GM10847 (cell line): ENCODE results near the gene CROCC2.

Experiments used
- POLR2A ChIP-seq: IDR thresholded peaks from 2 replicates; pipeline ENCODE4 v1.6.1; 2011; ENCODE audit not compliant: insufficient read length; ENCODE audit errors: extremely low read depth

Gene CROCC2

DNA sequence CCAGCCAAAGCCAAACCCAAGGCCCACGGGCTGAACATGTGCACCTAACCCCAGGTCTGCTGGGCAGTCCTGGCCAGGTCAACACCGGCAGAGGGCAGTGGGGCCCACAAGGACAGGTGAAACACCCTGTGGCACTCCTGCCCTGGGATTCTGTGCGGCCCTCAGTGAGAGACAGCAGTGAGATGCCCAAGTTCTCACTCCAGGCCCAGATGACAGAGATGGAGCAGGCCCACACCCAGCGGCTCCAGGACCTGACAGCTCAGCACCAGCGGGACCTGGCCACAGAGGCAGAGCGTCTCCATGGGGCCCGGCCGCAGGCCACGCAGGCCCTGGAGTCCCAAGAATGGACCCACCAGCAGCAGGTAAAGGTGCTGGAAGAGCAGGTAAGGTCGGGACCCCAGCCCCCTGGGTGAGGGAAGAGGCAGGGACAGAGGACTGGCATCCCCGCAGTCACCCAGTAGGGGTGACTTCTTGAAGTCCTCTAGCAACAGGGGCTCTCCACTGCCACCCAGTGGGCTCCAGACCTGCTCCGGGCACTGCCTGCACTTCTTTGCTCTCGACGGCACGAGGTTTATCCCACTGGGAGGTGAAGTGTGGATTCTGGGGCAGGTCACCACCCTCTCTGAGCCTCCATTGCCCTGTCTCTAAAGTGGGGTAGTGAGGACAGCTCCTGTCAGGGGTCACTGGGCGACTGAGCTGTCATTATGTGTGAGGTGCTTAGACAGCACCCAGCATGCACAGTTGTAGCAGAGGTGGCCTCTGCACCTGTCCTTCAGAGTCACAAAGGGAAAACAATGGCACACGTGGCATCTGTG lies 83.5 kb downstream of the CROCC2 start:
- no peak for TF ChIP-seq POLR2A

DNA sequence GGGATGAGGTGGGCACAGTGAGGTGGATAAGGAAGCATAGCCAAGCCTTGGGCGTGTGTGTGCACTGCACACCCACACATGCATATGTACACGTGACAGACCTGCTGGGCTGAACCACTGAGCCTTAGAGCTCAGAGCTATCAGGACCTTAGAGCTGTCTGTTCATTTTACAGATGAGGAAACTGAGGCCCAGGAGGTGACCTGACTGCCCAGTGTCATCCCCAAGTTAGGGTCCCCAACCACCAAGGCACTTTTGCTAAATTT lies 84.1 kb downstream of the CROCC2 start:
- TF ChIP-seq POLR2A: no peak

DNA sequence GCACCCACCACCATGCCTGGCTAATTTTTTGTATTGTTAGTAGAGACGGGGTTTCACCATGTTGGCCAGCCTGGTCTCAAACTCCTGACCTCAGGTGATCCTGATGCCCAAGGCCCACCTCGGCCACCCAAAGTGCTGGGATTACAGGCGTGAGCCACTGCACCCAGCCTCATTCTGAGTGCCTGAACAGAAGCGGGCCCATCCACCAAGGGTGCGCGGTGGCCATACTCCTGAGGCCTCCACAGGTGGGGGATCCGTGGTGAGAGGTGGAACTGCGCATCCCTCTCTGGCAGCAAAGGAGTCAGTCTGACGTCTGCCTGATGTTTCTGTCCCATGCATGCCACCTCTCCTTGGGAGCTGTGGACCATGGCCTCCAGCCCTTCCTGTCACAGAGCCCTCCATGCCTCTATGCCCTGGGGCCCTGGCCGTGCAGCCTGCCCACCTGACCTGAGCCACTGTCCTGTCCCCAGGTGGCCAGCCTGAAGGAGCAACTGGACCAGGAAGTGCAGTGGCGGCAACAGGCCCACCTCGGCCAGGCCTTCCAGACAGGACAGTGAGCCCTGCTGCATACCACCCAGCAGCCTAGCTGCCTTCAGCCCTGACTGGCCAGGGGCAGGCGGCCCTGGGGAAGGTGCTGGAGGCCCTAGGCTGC lies 84.7 kb downstream of the CROCC2 start:
- no peak for TF ChIP-seq POLR2A

DNA sequence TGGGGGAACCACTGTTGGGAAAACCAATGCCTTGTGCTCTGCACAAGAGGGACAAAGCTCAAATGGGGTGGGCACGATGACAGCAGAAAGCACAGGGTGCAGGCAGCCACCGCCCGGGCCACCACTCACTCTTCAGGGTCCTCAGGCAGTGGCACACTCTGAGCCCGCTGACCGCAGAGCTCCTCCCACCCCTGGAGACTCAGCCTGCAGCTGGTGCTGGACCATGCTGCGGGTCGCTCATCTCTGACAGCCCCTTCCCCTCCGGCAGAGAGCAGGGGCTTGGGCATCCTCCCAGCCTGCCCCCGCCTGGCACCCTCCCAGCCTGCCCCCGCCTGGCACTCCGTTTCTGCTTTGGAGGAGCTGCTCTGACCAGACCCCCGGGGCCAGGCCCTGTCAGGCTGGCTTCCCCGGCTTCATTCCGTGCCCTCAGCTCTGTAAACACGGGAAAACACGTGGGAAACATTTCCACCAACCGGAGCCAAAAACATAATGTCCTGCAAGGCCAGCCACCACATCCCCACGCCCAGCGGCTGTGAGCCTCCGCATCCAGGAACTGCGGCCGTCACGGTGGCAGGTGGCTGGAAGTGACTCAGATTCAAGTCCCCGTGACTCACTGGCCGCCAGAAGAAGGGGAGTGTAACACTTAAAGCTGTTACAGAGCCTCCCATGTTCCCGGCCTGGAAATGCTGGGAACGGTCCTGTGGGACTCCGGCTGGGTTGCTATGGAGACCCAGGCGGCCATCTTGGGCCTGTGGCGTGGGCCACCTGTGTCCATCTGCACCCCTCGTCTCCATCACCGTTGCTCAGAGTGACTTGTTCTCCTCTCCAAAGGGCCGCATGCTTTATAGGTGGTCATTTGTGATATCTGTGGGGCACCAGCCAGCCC lies 85.5 kb downstream of the CROCC2 start:
- TF ChIP-seq POLR2A: no peak

DNA sequence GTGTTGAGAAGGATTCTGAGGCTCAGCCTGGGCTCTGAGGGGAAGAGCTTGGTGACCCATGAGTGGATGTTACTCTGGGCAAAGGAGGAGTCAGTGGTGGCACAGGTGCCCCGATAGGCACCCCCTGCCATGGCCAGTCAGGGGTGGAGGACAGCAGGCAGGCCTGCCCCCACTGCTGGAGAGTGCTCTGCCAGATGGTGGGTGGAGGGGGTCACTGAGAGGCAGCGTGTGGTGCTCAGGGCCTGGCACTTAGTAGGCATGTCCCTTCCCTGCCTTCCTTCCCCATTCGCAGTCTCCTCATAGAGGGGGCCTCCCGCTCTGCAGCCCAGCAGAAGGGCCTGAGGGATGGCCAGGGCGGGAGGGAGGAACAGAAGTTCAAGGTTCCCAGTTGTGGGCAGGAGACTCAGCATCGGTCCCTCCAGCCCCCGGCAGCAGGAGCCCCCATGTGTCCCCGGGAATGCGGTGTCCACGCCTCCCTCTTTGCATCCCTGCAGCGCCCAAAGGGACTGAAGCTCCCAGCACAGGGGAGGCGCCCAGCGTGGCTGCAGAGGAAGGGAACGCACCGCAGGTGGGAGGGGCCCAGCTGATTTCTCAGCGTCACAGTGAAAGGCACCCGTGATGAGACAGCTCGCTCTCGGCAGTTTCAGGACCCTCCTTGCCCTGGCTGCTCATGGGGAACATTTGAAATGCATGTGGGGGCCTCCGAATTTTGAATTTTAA lies 86.6 kb downstream of the CROCC2 start:
- no peak for TF ChIP-seq POLR2A

DNA sequence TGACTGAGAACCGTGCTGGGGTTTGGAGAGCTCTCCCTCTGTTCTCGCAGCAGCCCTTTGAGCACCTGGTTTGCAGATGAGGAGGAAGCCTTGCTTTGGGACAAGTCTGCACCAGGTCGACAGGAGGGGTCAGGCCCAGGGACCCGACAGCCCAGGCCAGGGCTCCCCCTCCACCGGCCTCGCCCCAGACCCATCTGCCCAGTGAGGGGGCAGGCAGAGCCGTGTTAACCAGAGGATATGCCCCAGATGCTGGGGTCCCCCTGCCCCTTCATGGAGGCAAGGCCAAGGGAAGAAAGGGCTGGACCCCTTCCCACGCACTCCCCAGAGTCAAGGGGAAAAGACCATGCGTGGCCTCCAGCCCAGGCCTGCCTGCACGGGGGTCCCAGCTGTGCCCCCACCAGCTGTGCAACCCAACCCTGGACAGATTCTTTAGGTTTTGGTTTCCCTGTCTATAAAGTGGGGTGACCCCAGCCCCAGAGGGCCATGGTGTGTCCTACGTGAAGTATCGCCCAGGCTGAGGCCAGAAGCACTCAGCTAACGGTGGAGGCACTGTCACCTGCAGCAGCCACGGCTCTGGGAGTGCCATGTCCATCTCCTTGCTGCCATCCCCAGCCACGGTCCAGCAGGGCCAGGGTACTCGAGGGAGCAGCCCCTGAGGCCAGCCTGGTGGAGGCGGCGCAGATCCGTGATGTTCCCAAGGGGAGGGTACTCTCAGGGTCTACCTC lies 87.5 kb downstream of the CROCC2 start:
- no peak for TF ChIP-seq POLR2A

DNA sequence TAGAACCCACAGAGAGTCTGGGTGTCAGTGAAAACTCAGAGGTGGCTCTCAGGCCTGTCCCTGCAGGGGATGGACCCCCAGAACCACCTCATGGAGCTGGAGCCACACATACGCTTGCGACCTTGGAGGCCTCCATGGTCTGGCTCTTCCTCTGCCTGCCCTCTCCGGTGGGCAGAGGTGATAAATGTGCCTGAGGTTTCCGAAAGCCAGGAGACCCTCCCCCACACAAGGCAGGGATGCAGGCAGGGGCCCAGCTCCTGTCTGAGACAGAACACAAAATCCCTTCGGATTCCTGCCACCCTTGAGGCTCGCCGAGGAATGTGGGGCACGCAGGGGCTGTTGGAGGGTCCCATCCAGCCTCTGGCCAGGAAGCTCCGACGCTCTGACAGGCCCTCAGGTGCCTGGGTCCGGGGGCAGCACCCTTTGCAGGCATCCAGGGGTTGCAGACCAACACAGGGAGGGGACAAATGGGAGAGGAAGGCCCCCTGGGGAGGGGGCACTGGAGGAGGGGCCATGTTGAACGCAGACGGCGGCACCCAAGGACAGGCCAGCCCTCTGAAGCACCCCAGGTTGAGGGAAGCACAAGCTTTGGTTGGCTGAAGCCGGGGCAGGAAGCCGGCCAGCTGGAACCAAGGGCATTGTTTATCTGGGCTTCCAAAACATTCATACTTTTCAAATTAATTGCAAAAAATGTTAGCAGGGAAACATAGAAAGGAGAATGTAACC lies 88.2 kb downstream of the CROCC2 start:
- TF ChIP-seq POLR2A: no peak

DNA sequence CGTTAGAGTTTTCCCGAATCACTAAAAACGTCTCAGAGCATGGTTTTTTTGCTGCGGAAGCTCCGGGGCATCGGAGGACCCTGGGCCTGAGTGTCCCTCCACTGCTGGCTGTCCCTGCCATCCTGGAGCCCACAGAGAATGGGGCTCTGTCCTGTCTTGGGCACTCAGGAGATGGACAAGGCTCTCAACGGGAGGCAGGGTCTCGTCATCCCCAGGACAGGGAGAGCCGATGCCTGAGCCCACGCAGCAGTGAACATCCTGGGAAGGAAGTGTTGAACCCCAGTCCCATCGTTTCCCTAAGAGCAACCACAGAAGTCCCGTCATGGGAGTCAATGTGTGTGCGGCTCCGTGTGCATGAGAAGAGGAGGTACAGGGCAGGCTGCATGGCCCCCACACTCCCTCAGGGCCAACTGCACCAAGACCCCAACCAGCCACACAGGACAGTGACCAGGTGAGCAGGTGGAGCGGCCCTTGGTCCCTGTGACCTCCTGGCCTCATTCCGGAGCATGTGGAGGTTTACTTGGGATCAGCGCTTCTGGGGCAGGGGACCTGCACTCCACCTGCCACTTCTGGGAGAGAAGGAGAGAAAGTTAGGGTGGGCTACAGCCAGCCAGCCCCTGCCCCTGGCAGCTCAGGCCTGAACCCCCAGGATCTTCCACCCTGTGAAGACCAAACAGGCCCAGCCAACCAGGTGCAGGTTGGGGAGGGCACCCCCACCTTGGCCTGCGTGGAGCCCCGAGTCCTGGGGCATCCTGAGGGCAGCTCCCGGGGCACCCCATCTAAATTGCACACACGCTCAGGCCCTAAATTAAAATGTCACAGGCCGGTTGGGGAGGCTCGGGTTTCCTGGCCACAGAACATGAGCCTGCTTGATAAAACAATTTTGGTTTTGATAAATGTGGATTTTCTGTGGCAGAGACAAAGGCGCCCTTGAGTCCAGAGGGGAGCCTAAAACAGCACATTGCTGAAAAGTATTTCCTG lies 89.2 kb downstream of the CROCC2 start:
- no peak for TF ChIP-seq POLR2A

DNA sequence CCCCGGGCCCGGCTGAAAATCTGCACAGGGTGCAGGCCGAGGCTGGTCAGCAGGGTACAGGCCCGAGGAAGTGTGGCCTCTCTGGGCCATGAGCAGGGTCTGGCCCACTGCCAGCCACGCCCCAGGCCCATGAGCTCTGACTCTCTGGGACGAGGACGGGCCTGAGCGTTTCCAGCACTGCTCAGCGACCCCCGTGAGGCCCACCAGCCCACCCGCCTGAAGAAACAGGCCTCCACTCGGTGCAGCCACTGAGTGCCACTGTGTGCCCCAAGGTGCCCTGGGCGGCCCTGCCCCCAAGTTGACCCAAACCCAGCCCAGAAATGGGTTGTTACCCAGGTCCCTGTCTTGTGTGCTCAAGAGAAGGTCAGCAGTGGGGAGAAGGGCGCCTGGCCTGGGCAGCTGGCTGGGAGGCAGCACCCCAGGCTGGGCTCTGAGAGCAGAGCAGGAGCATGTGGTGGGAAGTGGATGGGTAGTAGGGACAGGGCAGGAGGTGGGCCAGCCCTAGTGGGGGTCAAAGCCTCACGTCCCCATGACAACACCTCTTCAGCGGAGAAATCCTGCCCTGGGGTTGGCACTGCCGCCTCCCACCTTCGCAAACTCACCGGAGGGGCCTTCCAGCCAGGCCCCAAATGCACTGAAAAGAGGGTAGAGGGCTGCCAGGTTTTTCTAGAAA lies 90.2 kb downstream of the CROCC2 start:
- TF ChIP-seq POLR2A: no peak

DNA sequence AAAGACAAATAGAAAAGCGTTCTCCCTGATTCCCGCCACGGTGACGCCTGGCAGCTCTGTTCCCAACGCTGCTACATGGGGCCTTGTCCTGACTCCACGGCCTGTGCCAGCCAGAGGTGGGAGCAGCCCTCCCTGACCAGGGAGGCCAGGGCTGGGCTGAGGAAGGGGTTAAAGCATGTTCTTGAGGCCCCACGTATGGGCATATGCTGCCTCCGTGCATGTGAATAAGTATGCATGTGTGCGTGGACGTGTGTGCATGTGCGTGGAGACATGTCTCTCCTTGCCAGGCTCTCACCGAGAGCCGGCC lies 90.7 kb downstream of the CROCC2 start:
- no peak for TF ChIP-seq POLR2A

DNA sequence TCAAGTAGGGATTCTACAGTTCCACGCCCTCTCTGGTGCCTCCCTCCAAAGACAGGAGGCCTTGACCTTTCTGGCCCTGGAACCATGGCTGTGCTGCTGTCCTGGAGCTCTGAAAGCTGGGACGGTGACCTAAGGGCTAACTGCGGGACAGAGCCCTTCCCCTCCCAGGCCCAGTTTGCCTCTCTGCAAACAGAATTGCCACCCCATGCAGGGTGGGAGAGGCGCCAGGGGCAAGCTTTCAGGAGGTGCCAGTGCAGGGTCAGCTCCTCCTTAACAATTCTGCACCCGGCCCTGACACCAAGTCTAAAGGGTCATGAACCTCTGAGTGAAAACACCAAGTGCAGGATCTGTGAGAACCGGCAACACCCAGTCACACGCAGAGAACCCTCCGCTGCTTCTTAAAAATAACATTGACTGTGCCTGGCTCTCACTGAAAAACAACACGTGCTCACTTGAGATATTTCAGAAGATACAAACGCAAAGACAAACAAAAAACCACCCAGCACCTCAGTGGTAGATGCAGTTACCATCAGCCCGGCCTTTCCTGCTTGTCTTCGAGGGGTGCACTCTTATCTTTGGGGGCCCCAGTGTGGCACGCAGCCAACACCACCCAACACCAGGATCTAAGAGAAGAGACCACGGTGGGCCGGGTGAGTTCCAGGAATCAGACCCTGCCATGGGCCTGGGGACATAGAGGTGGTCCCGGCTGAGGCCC lies 91.2 kb downstream of the CROCC2 start:
- TF ChIP-seq POLR2A: no peak
